Gastroesophageal sphincter (tissue), 4 donors: ENCODE measurements around the gene CENATAC. TPM values are rescaled to one million over a fixed set of nuclear protein-coding genes. Genes with fewer than 3 reads are reported as not detected.
"Not testable (repeated sequence)": the region's sequence is repeated elsewhere in the genome, so short reads cannot be mapped to it uniquely, and the experiment has no call there.

Source experiments
- ATAC-seq: fragments of 150-250 bp; one replicate; pipeline ENCODE4 v1.9.1; 2016; ENCODE audit warnings: mild to moderate bottlenecking, moderate library complexity
- H3K27ac ChIP-seq, 4 donors: fragments of 200-600 bp; sonication (generic) in 3 of 4; 1 replicate in 3 of 4; 2 replicates in 1 of 4; pipeline ENCODE4 v1.5.1; 2016 to 2019
- H3K27me3 ChIP-seq: fragments of 200-600 bp; sonication (generic); one replicate; pipeline ENCODE4 v1.5.1; 2019
- H3K36me3 ChIP-seq, 2 donors: fragments of 200-600 bp; sonication (generic); one replicate each; pipeline ENCODE4 v1.5.1; 2019; ENCODE audit warnings: control low read depth in 1 of 2
- H3K4me1 ChIP-seq, 3 donors: fragments of 200-600 bp; sonication (generic); 1 replicate in 2 of 3; 2 replicates in 1 of 3; pipeline ENCODE4 v1.5.1; 2016 to 2019; ENCODE audit warnings: control low read depth in 2 of 3
- H3K4me3 ChIP-seq, 2 donors: fragments of 200-600 bp; sonication (generic); one replicate each; pipeline ENCODE4 v1.5.1; 2019; ENCODE audit warnings: mild to moderate bottlenecking in 1 of 2, moderate library complexity in 1 of 2
- H3K9me3 ChIP-seq, 3 donors: fragments of 200-600 bp; sonication (generic); one replicate each; pipeline ENCODE4 v1.5.1; 2017 to 2019; ENCODE audit warnings: control low read depth in 2 of 3
- EP300 ChIP-seq: sonication (generic); formaldehyde crosslinking; IDR thresholded peaks from one replicate; pipeline ENCODE4 v1.6.1; 2017; ENCODE audit warnings: antibody characterized with exemption, mild to moderate bottlenecking
- POLR2A ChIP-seq, 2 donors: fragments of 450-650 bp; IDR thresholded peaks; one replicate each; pipeline ENCODE4 v1.6.1; 2017; ENCODE audit warnings: antibody characterized with exemption in 2 of 2, mild to moderate bottlenecking in 2 of 2, moderate library complexity in 1 of 2
- POLR2AphosphoS5 ChIP-seq: sonication (generic); formaldehyde crosslinking; IDR thresholded peaks from one replicate; pipeline ENCODE4 v1.6.1; 2017; ENCODE audit warnings: antibody characterized with exemption
- WGBS, 2 donors: methylation state at CpG; one replicate each; pipeline ENCODE4 v1.1.5; 2018; ENCODE audit warnings: low coverage in 1 of 2; 5-methylcytosine and 5-hydroxymethylcytosine counted together
- total RNA-seq, 4 donors: library from RNA; depleted of rRNA; stranded (reverse); fragments of >200 nt; gene quantifications; one replicate each; pipeline ENCODE4 v1.1.0, GENCODE V29; 2016
- TF ChIP-seq, protein P1 (sequence below), 4 experiments: fragments of 200-600 bp in 2 of 4; fragments of 450-650 bp in 2 of 4; sonication (generic) in 1 of 4; IDR thresholded peaks; one replicate each; pipeline ENCODE4 v1.5.1; 2017 to 2019; ENCODE audit warnings: antibody characterized with exemption in 4 of 4, mild to moderate bottlenecking in 2 of 4, moderate library complexity in 2 of 4

The CENATAC gene
- total RNA-seq, 4 donors from 2014 or later, result 5.8 to 90.3 (median 40.0) TPM

DNA sequence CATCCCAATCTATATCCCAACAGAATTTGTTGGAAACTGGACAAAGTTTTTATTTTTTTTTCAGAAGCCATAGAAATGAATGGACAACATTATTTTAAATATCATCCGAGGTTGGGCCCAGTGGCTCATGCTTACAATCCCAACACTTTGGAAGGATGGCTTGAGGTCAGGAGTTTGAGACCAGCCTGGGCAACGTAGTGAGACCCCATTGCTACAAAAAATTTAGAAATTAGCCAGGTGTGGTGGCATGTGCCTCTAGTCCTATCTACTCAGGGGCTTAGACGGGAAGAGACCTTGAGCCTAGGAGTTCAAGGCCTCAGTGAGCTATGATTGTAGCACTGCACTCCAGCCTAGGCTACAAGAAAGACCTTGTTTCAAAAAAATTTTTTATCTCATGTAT, 36.9 kb downstream of the CENATAC start:
- no peak for ATAC-seq

DNA sequence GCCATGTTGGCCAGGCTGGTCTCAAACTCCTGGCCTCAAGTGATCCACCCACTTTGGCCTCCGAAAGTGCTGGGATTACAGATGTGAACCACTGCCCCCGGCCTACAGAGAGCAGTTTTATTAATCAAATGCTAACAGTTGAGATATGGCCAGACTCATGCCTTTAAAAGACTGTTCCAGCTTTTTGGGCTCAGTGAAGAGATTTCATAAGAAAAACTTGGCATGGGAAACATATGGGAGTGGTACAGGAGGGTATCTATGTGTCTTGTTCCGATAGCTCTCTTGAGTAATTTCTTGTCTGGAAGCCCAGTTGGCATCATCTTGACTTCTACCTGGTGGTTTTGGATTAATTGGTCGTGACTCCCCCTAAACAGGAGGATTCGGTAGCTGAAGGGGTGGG, 40.9 kb downstream of the CENATAC start:
- Histone ChIP-seq H3K4me3 (no peak overlapping the region), H3K9me3 (no peaks in the 10 kb centered on the region), H3K27ac (no peak overlapping the region), H3K27me3 (no peaks in the 10 kb centered on the region), H3K4me1 (no peaks in the 10 kb centered on the region), H3K36me3 (no peaks in the 10 kb centered on the region)
- 82 to 85% methylated on average over 2 to 4 of the region's 5 CpGs for WGBS, 2 donors
- no peak for ATAC-seq
- TF ChIP-seq, protein P1, sequence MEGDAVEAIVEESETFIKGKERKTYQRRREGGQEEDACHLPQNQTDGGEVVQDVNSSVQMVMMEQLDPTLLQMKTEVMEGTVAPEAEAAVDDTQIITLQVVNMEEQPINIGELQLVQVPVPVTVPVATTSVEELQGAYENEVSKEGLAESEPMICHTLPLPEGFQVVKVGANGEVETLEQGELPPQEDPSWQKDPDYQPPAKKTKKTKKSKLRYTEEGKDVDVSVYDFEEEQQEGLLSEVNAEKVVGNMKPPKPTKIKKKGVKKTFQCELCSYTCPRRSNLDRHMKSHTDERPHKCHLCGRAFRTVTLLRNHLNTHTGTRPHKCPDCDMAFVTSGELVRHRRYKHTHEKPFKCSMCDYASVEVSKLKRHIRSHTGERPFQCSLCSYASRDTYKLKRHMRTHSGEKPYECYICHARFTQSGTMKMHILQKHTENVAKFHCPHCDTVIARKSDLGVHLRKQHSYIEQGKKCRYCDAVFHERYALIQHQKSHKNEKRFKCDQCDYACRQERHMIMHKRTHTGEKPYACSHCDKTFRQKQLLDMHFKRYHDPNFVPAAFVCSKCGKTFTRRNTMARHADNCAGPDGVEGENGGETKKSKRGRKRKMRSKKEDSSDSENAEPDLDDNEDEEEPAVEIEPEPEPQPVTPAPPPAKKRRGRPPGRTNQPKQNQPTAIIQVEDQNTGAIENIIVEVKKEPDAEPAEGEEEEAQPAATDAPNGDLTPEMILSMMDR (IDR thresholded peaks at IDR 0.05), result no peak
- TF ChIP-seq POLR2AphosphoS5 (no peak), EP300 (no peak), POLR2A (IDR thresholded peaks at IDR 0.05) (no peak)

More for the DNA sequence above, 36.9 kb downstream of the CENATAC start:
- Histone ChIP-seq H3K27me3 (no peaks in the 10 kb centered on the region), H3K9me3 (no peaks in the 10 kb centered on the region), H3K36me3 (no peaks in the 10 kb centered on the region), H3K4me3 (no peak overlapping the region), H3K27ac (no peak overlapping the region), H3K4me1 (peaks cover 0 to 11% (median 3%) of the 10 kb centered on the region in 3 donors)
- TF ChIP-seq, protein P1 (IDR thresholded peaks at IDR 0.05), result no peak
- TF ChIP-seq POLR2AphosphoS5 (no peak), EP300 (no peak), POLR2A (IDR thresholded peaks at IDR 0.05) (no peak)
- WGBS, 2 donors, result 67 to 79% methylated on average over 2 of the region's 3 CpGs

DNA sequence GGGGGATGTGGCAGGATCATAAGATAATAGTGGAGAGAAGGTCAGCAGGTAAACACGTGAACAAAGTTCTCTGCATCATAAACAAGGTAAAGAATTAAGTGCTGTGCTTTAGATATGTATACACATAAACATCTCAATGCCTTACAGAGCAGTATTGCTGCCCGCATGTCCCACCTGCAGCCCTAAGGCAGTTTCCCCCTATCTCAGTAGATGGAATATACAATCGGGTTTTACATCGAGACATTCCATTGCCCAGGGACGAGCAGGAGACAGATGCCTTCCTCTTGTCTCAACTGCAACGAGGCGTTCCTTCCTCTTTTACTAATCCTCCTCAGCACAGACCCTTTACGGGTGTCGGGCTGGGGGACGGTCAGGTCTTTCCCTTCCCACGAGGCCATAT, 41.5 kb downstream of the CENATAC start:
- H3K36me3 ChIP-seq, H3K27ac ChIP-seq, H3K9me3 ChIP-seq, ATAC-seq, H3K27me3 ChIP-seq, H3K4me3 ChIP-seq, H3K4me1 ChIP-seq: not testable (repeated sequence)
- 21% methylated on average over 11 of the region's 11 CpGs; no CpG with 5 or more reads in 1 of the 2 donors for WGBS, 2 donors

DNA sequence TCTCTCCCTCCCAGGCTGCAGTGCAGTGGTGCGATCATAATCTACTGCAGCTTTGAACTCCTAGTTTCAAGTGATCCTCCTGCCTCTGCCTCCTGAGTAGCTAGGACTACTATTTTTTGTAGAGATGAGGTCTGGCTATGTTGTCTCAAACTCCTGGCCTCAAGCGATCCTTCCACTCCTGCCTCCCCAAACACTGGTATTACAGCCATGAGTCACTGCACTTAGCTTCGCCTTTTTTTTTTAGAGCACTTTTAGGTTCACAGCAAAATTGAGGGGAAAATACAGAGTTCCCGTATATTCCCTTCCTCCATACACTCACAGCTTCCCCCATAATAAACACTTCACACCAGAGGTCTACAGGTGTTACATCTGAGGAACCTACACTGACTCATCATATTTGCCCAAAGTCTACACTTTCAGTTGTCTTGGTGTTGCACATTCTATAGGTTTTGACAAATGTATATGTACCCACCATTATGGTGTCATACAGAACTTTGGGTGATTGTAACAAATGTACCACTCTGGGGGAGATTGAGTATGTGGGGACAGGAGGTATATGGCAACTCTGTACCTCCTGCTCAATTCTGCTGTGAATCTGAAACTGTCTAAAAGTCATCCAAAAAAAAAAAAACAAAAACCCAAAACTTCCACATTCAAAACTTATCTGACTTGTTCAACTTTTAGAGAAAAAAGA, 44.0 kb downstream of the CENATAC start:
- Histone ChIP-seq H3K9me3 (no peaks in the 10 kb centered on the region), H3K4me1 (no peaks in the 10 kb centered on the region), H3K36me3 (peaks cover 0 to 27% of the 10 kb centered on the region in 2 donors), H3K27ac (no peak overlapping the region), H3K4me3 (no peak overlapping the region), H3K27me3 (no peaks in the 10 kb centered on the region)
- TF ChIP-seq, protein P1 (IDR thresholded peaks at IDR 0.05), result no peak
- no peak for TF ChIP-seq POLR2AphosphoS5
- no peak for TF ChIP-seq EP300
- TF ChIP-seq POLR2A (IDR thresholded peaks at IDR 0.05), result no peak
- no peak for ATAC-seq
- WGBS, 2 donors, result 79 to 83% methylated on average over 3 to 4 of the region's 4 CpGs

DNA sequence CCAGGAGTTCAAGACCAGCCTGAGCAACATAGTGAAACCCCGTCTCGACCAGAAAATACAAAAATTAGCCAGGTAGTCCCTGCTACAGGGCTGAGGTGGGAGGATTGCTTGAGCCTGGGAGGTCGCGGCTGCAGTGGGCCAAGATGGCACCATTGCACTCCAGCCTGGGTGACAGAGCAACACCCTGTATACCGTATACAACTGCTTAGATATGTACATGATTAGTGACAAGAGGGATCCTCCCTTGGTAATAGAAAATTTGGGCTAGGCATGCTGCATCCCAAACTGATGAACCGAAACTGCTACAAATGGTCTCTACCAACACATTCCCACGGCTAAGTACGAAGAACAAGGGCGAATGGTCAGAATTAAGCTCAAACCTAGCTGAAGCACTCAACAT, 45.0 kb downstream of the CENATAC start:
- Histone ChIP-seq H3K4me1 (no peaks in the 10 kb centered on the region), H3K4me3 (no peak overlapping the region), H3K9me3 (no peaks in the 10 kb centered on the region), H3K27me3 (no peaks in the 10 kb centered on the region), H3K27ac (no peak overlapping the region), H3K36me3 (peaks cover 0 to 37% of the 10 kb centered on the region in 2 donors)
- WGBS, 2 donors, result 91 to 93% methylated on average over 3 to 9 of the region's 9 CpGs
- no peak for ATAC-seq
- no peak for TF ChIP-seq EP300
- TF ChIP-seq, protein P1 (IDR thresholded peaks at IDR 0.05), result no peak
- TF ChIP-seq POLR2A (IDR thresholded peaks at IDR 0.05), result no peak
- TF ChIP-seq POLR2AphosphoS5, result no peak
